Stimulated activated memory B cell treated with anti-CD40 and anti-IgM and Interleukin-4, amounts not matched to agents 10 μg/mL and 1 μg/mL and 100 μg/mL, for 72 hours (primary cell): Measurements from ENCODE around the gene WFDC5.

Experiments used
- ATAC-seq: fragments of 150-1000 bp; cut with Tn5 transposase; 2 replicates; pipeline ENCODE4 v1.10.0; 2021
- H3K27ac Mint-ChIP-seq: one replicate; pipeline ENCODE4 v1.8.0; 2022; ENCODE audit warnings: mild to moderate bottlenecking, mixed read lengths
- H3K27me3 Mint-ChIP-seq: one replicate; pipeline ENCODE4 v1.8.0; 2022; ENCODE audit warnings: mixed read lengths
- H3K36me3 Mint-ChIP-seq: one replicate; pipeline ENCODE4 v1.8.0; 2022; ENCODE audit warnings: mixed read lengths
- H3K4me1 Mint-ChIP-seq: one replicate; pipeline ENCODE4 v1.8.0; 2022; ENCODE audit warnings: mixed read lengths
- H3K4me3 Mint-ChIP-seq: one replicate; pipeline ENCODE4 v1.8.0; 2022; ENCODE audit warnings: mild to moderate bottlenecking, moderate library complexity, mixed read lengths
- H3K9me3 Mint-ChIP-seq: one replicate; pipeline ENCODE4 v1.8.0; 2022; ENCODE audit warnings: mixed read lengths

The WFDC5 gene

GRCh38 chr20:45124365-45124764, 9.4 kb upstream of the WFDC5 start, which contains the start of gene WFDC12:
Gene WFDC12 (minus strand): TSS chr20:45124465. CDS start chr20:45124447, 18 bp downstream.
- peaks cover 2% of the 10 kb centered on the region for H3K9me3 Mint-ChIP-seq
- H3K4me1 Mint-ChIP-seq, result no peaks in the 10 kb centered on the region
- H3K4me3 Mint-ChIP-seq, result no peak within 1 kb of the TSS
- no peak within 1 kb of the TSS for H3K27ac Mint-ChIP-seq
- no peak for ATAC-seq
- H3K27me3 Mint-ChIP-seq, result peaks cover 35% of the 10 kb centered on the region
- no peaks in the 10 kb centered on the region for H3K36me3 Mint-ChIP-seq

GRCh38 chr20:45121388-45121787, 6.4 kb upstream of the WFDC5 start:
- no peak overlapping the region for H3K4me3 Mint-ChIP-seq
- no peak for ATAC-seq

GRCh38 chr20:45119556-45120266, 4.7 kb upstream of the WFDC5 start:
- no peak for ATAC-seq
- no peak overlapping the region for H3K27ac Mint-ChIP-seq
- H3K9me3 Mint-ChIP-seq, result peaks cover 2% of the 10 kb centered on the region
- peaks cover 6% of the 10 kb centered on the region for H3K4me1 Mint-ChIP-seq
- peaks cover 37% of the 10 kb centered on the region for H3K27me3 Mint-ChIP-seq
- H3K4me3 Mint-ChIP-seq, result no peak overlapping the region
- no peaks in the 10 kb centered on the region for H3K36me3 Mint-ChIP-seq

More at GRCh38 chr20:45121388-45121787, 6.4 kb upstream of the WFDC5 start:
- Mint-ChIP-seq H3K27me3 (peaks cover 44% of the 10 kb centered on the region), H3K27ac (no peak overlapping the region), H3K4me1 (no peaks in the 10 kb centered on the region), H3K9me3 (peaks cover 2% of the 10 kb centered on the region), H3K36me3 (no peaks in the 10 kb centered on the region)

- ATAC-seq, result no peak
- H3K4me1 Mint-ChIP-seq, result peaks cover 8% of the 10 kb centered on the region
- no peak overlapping the region for H3K4me3 Mint-ChIP-seq
- no peak overlapping the region for H3K27ac Mint-ChIP-seq
- H3K9me3 Mint-ChIP-seq, result no peaks in the 10 kb centered on the region
- H3K27me3 Mint-ChIP-seq, result peaks cover 30% of the 10 kb centered on the region
- no peaks in the 10 kb centered on the region for H3K36me3 Mint-ChIP-seq
These were observed 3.1 kb upstream of the WFDC5 start for GRCh38 chr20:45118028-45118427.

GRCh38 chr20:45117581-45117980, 2.6 kb upstream of the WFDC5 start:
- Mint-ChIP-seq H3K27me3 (peaks cover 30% of the 10 kb centered on the region), H3K4me3 (no peak overlapping the region), H3K27ac (no peak overlapping the region), H3K4me1 (peaks cover 8% of the 10 kb centered on the region), H3K36me3 (no peaks in the 10 kb centered on the region), H3K9me3 (no peaks in the 10 kb centered on the region)
- no peak for ATAC-seq

- Mint-ChIP-seq H3K27me3 (peaks cover 30% of the 10 kb centered on the region), H3K4me3 (no peak overlapping the region), H3K36me3 (no peaks in the 10 kb centered on the region), H3K4me1 (peaks cover 8% of the 10 kb centered on the region), H3K27ac (no peak overlapping the region), H3K9me3 (no peaks in the 10 kb centered on the region)
- no peak for ATAC-seq
These were observed 855 bp upstream of the WFDC5 start for GRCh38 chr20:45115829-45116228.

- Mint-ChIP-seq H3K27me3 (peaks cover 30% of the 10 kb centered on the region), H3K4me3 (no peak overlapping the region), H3K4me1 (peaks cover 8% of the 10 kb centered on the region), H3K36me3 (no peaks in the 10 kb centered on the region), H3K9me3 (no peaks in the 10 kb centered on the region), H3K27ac (no peak overlapping the region)
- ATAC-seq, result no peak
These were observed 406 bp upstream of the WFDC5 start for GRCh38 chr20:45115386-45115774.

- Mint-ChIP-seq H3K4me3 (no peak overlapping the region), H3K9me3 (no peaks in the 10 kb centered on the region), H3K36me3 (no peaks in the 10 kb centered on the region), H3K27me3 (peaks cover 37% of the 10 kb centered on the region), H3K4me1 (peaks cover 8% of the 10 kb centered on the region), H3K27ac (no peak overlapping the region)
- no peak for ATAC-seq
These were observed 1.1 kb downstream of the WFDC5 start for GRCh38 chr20:45113865-45114264.

GRCh38 chr20:45112754-45113153, 2.2 kb downstream of the WFDC5 start:
- no peaks in the 10 kb centered on the region for H3K9me3 Mint-ChIP-seq
- H3K4me3 Mint-ChIP-seq, result no peak overlapping the region
- ATAC-seq, result no peak
- H3K4me1 Mint-ChIP-seq, result peaks cover 8% of the 10 kb centered on the region
- no peaks in the 10 kb centered on the region for H3K36me3 Mint-ChIP-seq
- no peak overlapping the region for H3K27ac Mint-ChIP-seq
- H3K27me3 Mint-ChIP-seq, result peaks cover 42% of the 10 kb centered on the region

GRCh38 chr20:45111799-45112471, 3.0 kb downstream of the WFDC5 start:
- peaks cover 44% of the 10 kb centered on the region for H3K27me3 Mint-ChIP-seq
- H3K4me1 Mint-ChIP-seq, result peaks cover 8% of the 10 kb centered on the region
- no peak overlapping the region for H3K4me3 Mint-ChIP-seq
- ATAC-seq, result no peak
- no peaks in the 10 kb centered on the region for H3K36me3 Mint-ChIP-seq
- no peaks in the 10 kb centered on the region for H3K9me3 Mint-ChIP-seq
- no peak overlapping the region for H3K27ac Mint-ChIP-seq

GRCh38 chr20:45111285-45111684, 3.7 kb downstream of the WFDC5 start:
- Mint-ChIP-seq H3K4me1 (peaks cover 8% of the 10 kb centered on the region), H3K9me3 (no peaks in the 10 kb centered on the region), H3K36me3 (no peaks in the 10 kb centered on the region), H3K27ac (no peak overlapping the region), H3K4me3 (no peak overlapping the region), H3K27me3 (peaks cover 38% of the 10 kb centered on the region)
- ATAC-seq, result no peak

- Mint-ChIP-seq H3K9me3 (no peaks in the 10 kb centered on the region), H3K27me3 (peaks cover 34% of the 10 kb centered on the region), H3K27ac (no peak overlapping the region), H3K36me3 (no peaks in the 10 kb centered on the region), H3K4me1 (peaks cover 8% of the 10 kb centered on the region), H3K4me3 (no peak overlapping the region)
- no peak for ATAC-seq
These were observed 4.7 kb downstream of the WFDC5 start for GRCh38 chr20:45110301-45110700.

- Mint-ChIP-seq H3K4me1 (peaks cover 2% of the 10 kb centered on the region), H3K4me3 (no peak overlapping the region), H3K9me3 (no peaks in the 10 kb centered on the region), H3K27ac (no peak overlapping the region), H3K36me3 (no peaks in the 10 kb centered on the region), H3K27me3 (peaks cover 39% of the 10 kb centered on the region)
- ATAC-seq, result no peak
These were observed 5.3 kb downstream of the WFDC5 start for GRCh38 chr20:45109634-45110033.

- Mint-ChIP-seq H3K36me3 (no peaks in the 10 kb centered on the region), H3K9me3 (no peaks in the 10 kb centered on the region), H3K4me1 (peaks cover 9% of the 10 kb centered on the region), H3K4me3 (no peak overlapping the region), H3K27me3 (peaks cover 45% of the 10 kb centered on the region), H3K27ac (no peak overlapping the region)
- no peak for ATAC-seq
These were observed 9.7 kb downstream of the WFDC5 start for GRCh38 chr20:45105317-45105716.

- H3K27ac Mint-ChIP-seq, result no peak overlapping the region
- no peak for ATAC-seq
- no peaks in the 10 kb centered on the region for H3K36me3 Mint-ChIP-seq
- H3K4me3 Mint-ChIP-seq, result no peak overlapping the region
- H3K9me3 Mint-ChIP-seq, result no peaks in the 10 kb centered on the region
- H3K4me1 Mint-ChIP-seq, result peaks cover 11% of the 10 kb centered on the region
- peaks cover 51% of the 10 kb centered on the region for H3K27me3 Mint-ChIP-seq
These were observed 10.2 kb downstream of the WFDC5 start for GRCh38 chr20:45104786-45105185.

- H3K27me3 Mint-ChIP-seq, result peaks cover 47% of the 10 kb centered on the region
- no peaks in the 10 kb centered on the region for H3K9me3 Mint-ChIP-seq
- H3K4me3 Mint-ChIP-seq, result no peak overlapping the region
- no peak for ATAC-seq
- no peaks in the 10 kb centered on the region for H3K36me3 Mint-ChIP-seq
- H3K4me1 Mint-ChIP-seq, result peaks cover 11% of the 10 kb centered on the region
- no peak overlapping the region for H3K27ac Mint-ChIP-seq
These were observed 11.9 kb downstream of the WFDC5 start for GRCh38 chr20:45103072-45103471.
